Measurements from ENCODE around the gene PTAFR.

DNA sequence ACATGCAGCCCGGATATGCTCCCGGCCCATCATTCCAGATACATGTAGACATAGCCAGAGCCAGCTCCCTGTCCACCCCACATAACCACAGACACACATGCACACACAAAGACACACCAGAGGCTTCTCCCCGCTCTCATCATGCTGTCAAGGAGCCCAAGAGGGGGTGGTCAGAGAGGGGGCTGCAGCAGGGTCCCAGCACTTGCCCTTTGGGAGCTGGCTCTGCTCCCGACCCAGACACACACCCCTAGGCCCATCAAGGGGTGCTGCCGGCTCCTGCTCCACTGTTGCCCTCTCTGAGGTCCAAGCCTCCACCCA, 2.6 kb downstream of the PTAFR start:
- TF ChIP-seq, protein P1, sequence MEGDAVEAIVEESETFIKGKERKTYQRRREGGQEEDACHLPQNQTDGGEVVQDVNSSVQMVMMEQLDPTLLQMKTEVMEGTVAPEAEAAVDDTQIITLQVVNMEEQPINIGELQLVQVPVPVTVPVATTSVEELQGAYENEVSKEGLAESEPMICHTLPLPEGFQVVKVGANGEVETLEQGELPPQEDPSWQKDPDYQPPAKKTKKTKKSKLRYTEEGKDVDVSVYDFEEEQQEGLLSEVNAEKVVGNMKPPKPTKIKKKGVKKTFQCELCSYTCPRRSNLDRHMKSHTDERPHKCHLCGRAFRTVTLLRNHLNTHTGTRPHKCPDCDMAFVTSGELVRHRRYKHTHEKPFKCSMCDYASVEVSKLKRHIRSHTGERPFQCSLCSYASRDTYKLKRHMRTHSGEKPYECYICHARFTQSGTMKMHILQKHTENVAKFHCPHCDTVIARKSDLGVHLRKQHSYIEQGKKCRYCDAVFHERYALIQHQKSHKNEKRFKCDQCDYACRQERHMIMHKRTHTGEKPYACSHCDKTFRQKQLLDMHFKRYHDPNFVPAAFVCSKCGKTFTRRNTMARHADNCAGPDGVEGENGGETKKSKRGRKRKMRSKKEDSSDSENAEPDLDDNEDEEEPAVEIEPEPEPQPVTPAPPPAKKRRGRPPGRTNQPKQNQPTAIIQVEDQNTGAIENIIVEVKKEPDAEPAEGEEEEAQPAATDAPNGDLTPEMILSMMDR (IDR thresholded peaks at IDR 0.05; ENCODE audit: low read depth, low read length, poor library complexity, severe bottlenecking): no peak
- TF ChIP-seq EZH2phosphoT487 (IDR thresholded peaks at IDR 0.05; ENCODE audit: borderline replicate concordance, low read length): no peak
